Measurements from ENCODE around the gene LNX1. TPM values are rescaled to one million over a fixed set of nuclear protein-coding genes. Genes with fewer than 3 reads are reported as not detected.

The LNX1 gene
- total RNA-seq, 1 donor from 2014 or later, result 1.6 TPM

DNA sequence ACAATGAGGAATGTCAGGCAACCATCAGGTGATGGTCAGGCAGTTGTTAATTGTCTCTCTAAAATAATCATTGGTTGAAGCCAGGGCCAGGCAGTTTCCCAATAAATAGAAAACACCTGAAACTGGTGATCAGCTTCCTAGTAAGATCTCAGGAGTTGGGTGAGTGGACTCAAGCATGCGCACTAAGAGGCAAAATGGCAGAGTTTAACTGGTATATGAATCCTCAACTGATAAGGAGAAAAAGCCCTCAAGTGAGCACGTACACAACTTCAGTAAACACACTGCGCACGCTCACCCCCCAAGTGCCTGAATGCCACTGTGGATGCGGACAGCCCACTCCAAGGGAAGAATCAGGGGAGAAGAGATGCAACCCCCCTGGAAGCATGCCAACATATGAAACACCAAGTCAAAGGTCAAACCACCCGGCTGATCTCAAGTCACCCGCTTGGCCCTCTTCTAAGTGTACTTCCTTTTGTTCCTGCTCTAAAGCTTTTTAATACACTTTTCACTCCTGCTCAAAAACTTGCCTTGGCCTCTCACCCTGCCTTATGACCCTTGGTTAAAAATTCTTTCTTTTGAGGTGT is 39.9 kb downstream of the LNX1 start:
- DNase-seq (ENCODE audit: low read depth) (no peak), FAIRE-seq (no peak)
- TF ChIP-seq, protein P1, sequence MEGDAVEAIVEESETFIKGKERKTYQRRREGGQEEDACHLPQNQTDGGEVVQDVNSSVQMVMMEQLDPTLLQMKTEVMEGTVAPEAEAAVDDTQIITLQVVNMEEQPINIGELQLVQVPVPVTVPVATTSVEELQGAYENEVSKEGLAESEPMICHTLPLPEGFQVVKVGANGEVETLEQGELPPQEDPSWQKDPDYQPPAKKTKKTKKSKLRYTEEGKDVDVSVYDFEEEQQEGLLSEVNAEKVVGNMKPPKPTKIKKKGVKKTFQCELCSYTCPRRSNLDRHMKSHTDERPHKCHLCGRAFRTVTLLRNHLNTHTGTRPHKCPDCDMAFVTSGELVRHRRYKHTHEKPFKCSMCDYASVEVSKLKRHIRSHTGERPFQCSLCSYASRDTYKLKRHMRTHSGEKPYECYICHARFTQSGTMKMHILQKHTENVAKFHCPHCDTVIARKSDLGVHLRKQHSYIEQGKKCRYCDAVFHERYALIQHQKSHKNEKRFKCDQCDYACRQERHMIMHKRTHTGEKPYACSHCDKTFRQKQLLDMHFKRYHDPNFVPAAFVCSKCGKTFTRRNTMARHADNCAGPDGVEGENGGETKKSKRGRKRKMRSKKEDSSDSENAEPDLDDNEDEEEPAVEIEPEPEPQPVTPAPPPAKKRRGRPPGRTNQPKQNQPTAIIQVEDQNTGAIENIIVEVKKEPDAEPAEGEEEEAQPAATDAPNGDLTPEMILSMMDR (IDR thresholded peaks at IDR 0.05; ENCODE audit: insufficient read depth, low read length, severe bottlenecking), result no peak
- H3K4me3 ChIP-seq (ENCODE audit: low read depth, low read length), result no peak overlapping the region
- H3K27me3 ChIP-seq (ENCODE audit: control insufficient read depth, insufficient read depth, low read length), result no peaks in the 10 kb centered on the region
- no peaks in the 10 kb centered on the region for H3K36me3 ChIP-seq (ENCODE audit: control insufficient read depth, insufficient read depth, low read length)

DNA sequence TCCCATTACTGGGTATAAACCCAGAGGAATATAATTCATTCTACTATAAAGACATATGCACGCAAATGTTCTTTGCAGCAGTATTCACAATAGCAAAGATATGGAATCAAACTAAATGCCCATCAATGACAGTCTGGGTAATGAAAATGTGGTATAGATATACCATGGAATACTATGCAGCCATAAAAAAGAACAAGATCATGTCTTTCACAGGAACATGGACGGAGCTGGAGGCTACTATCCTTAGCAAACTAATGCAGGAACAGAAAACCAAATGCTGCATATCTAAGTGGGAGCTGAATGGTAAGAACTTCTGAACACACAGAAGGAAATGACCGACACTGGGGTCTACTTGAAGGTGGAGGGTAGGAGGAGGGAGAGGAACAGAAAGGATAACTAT is 42.6 kb downstream of the LNX1 start:
- H3K4me3 ChIP-seq (ENCODE audit: low read depth, low read length), result no peak overlapping the region
- H3K36me3 ChIP-seq (ENCODE audit: control insufficient read depth, insufficient read depth, low read length), result no peaks in the 10 kb centered on the region
- FAIRE-seq (no peak), DNase-seq (ENCODE audit: low read depth) (no peak)
- TF ChIP-seq, protein P1 (IDR thresholded peaks at IDR 0.05; ENCODE audit: insufficient read depth, low read length, severe bottlenecking), result no peak
- H3K27me3 ChIP-seq (ENCODE audit: control insufficient read depth, insufficient read depth, low read length), result no peaks in the 10 kb centered on the region

DNA sequence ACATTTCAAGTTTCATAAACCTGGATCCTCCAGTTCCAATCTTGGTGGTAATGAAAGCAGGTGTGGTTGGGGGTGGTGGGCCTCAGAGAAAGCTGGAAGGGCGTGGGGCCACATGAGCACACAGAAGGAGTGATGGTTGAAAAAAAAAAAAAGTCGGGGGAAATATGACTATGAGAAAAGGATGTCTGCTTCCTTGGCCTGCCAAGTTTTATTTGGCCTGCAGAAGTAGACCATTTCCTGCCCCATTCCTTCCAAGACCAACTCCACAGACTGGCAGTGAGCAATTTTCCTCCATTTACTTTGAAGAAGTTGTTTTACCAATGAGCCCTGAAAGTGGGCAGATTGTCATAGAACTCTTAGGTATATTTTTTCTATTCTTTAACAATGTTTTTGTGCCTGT is 43.3 kb downstream of the LNX1 start:
- Histone ChIP-seq H3K4me3 (ENCODE audit: low read depth, low read length) (no peak overlapping the region), H3K27me3 (ENCODE audit: control insufficient read depth, insufficient read depth, low read length) (no peaks in the 10 kb centered on the region), H3K36me3 (ENCODE audit: control insufficient read depth, insufficient read depth, low read length) (no peaks in the 10 kb centered on the region)
- DNase-seq (ENCODE audit: low read depth) (no peak), FAIRE-seq (no peak)
- TF ChIP-seq, protein P1 (IDR thresholded peaks at IDR 0.05; ENCODE audit: insufficient read depth, low read length, severe bottlenecking), result no peak

DNA sequence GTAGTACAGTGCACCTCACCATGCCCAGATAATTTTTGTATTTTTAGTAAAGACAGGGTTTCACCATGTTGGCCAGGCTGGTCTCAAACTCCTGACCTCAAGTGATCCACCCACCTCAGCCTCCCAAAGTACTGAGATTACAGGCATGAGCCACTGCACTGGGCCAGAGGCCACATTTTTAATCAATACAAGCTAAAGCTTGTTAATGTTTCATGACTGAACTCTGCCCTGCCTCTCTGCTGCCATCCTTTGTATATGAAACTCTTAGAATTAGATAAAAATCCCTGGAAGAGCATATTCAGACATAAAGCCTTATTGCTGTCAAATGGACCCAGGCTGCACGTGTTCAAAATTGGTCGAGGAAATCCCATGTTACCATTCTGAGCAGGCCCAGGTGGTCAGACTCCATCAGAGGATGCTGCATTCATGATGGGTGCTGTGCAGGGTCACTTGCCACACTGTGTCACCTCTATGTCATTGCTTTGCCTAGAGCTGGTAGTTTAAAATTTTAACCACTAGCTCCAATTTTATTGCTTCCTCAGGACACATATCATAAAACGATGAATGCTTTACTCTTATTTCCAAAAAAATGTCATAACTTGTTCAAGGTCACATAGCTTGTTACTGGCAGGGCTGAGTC is 45.2 kb downstream of the LNX1 start:
- no peak overlapping the region for H3K4me3 ChIP-seq (ENCODE audit: low read depth, low read length)
- FAIRE-seq (no peak), DNase-seq (ENCODE audit: low read depth) (no peak)
- no peaks in the 10 kb centered on the region for H3K27me3 ChIP-seq (ENCODE audit: control insufficient read depth, insufficient read depth, low read length)
- no peaks in the 10 kb centered on the region for H3K36me3 ChIP-seq (ENCODE audit: control insufficient read depth, insufficient read depth, low read length)
- TF ChIP-seq, protein P1 (IDR thresholded peaks at IDR 0.05; ENCODE audit: insufficient read depth, low read length, severe bottlenecking), result no peak

DNA sequence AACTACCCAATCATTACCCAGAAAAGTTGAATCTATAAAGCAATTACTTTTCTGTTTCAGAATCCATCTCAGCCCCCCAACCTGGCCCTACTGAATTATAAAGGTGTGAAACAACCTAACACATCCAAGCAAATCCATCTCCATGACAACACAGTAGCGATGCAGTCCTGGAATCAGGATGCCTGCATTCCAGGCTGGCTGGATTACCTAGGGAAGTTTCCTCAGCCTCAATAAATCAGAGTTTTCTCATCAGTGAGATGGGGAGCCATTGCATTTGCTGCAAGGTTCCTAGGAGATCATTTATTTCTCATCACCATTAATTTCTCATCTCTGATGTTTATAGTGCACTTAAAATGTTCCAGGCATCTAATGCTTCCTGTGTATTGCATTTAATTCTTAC is 46.0 kb downstream of the LNX1 start:
- TF ChIP-seq, protein P1 (IDR thresholded peaks at IDR 0.05; ENCODE audit: insufficient read depth, low read length, severe bottlenecking), result no peak
- no peak for FAIRE-seq
- Histone ChIP-seq H3K4me3 (ENCODE audit: low read depth, low read length) (no peak overlapping the region), H3K36me3 (ENCODE audit: control insufficient read depth, insufficient read depth, low read length) (no peaks in the 10 kb centered on the region), H3K27me3 (ENCODE audit: control insufficient read depth, insufficient read depth, low read length) (no peaks in the 10 kb centered on the region)
- DNase-seq (ENCODE audit: low read depth), result no peak

DNA sequence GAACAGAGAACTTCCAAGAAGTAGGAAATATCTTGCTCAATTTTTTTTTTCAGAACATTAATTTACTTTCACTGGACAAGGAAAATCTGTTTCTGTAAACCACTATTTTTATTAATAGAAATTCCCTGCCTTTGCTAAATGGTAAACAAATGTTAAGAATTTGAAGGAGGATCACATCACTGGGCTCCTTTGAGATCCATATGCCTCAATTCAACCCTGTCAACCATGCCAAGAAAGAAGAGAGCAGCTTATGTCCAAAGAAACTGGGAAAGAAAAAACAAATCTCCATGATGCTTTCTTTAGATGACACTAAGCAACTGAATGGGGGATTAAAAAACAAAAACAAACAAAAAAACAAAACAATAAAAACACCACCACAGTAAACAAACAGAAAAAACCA is 47.7 kb downstream of the LNX1 start:
- H3K4me3 ChIP-seq (ENCODE audit: low read depth, low read length), result no peak overlapping the region
- no peak for DNase-seq (ENCODE audit: low read depth)
- no peak for FAIRE-seq
- TF ChIP-seq, protein P1 (IDR thresholded peaks at IDR 0.05; ENCODE audit: insufficient read depth, low read length, severe bottlenecking), result no peak
- no peaks in the 10 kb centered on the region for H3K36me3 ChIP-seq (ENCODE audit: control insufficient read depth, insufficient read depth, low read length)
- no peaks in the 10 kb centered on the region for H3K27me3 ChIP-seq (ENCODE audit: control insufficient read depth, insufficient read depth, low read length)
